Neural cell (in vitro differentiated cells): ENCODE data around the gene CYGB.
"Not testable (repeated sequence)": the region's sequence is repeated elsewhere in the genome, so short reads cannot be mapped to it uniquely, and the experiment has no call there.

ENCODE experiments used
- CTCF ChIP-seq: fragments of 450-650 bp; IDR thresholded peaks from 2 replicates; pipeline ENCODE4 v1.5.1; 2014; ENCODE audit warnings: antibody characterized with exemption, mild to moderate bottlenecking, moderate library complexity; ENCODE audit not compliant: poor library complexity, severe bottlenecking
- EZH2 ChIP-seq: fragments of 200-600, 300-800 bp; shearing (Covaris generic), sonication (generic); IDR thresholded peaks from 2 replicates; pipeline ENCODE4 v1.6.1; 2014; ENCODE audit warnings: antibody characterized with exemption, low read length, borderline replicate concordance, mild to moderate bottlenecking; ENCODE audit not compliant: insufficient read depth, poor library complexity, severe bottlenecking
- POLR2AphosphoS5 ChIP-seq: IDR thresholded peaks from 2 replicates; pipeline ENCODE4 v1.6.1; 2012
- RAD21 ChIP-seq: fragments of 450-650 bp; conservative IDR thresholded peaks from 2 replicates; pipeline ENCODE4 v1.6.1; 2014; ENCODE audit warnings: antibody characterized with exemption, mild to moderate bottlenecking, moderate library complexity
- SMC3 ChIP-seq: fragments of 450-650 bp; conservative IDR thresholded peaks from 2 replicates; pipeline ENCODE4 v1.6.1; 2014; ENCODE audit warnings: antibody characterized with exemption, mild to moderate bottlenecking, moderate library complexity; ENCODE audit not compliant: poor library complexity
- TAF1 ChIP-seq: IDR thresholded peaks from 2 replicates; pipeline ENCODE4 v1.6.1; 2012; ENCODE audit warnings: low read depth

- not testable (repeated sequence) for TF ChIP-seq TAF1, CTCF, EZH2, POLR2AphosphoS5, RAD21, SMC3
Measured at GRCh38 chr17:76559460-76559859, 22.0 kb upstream of the CYGB start.
